ENCODE data around the gene ANKRD63. TPM values are rescaled to one million over a fixed set of nuclear protein-coding genes. Genes with fewer than 3 reads are reported as not detected.
A peak's percentile ranks its signal among the peaks of the same experiment; 100 is the strongest.

The ANKRD63 gene
- polyA plus RNA-seq, 3 donors, result not detected

DNA sequence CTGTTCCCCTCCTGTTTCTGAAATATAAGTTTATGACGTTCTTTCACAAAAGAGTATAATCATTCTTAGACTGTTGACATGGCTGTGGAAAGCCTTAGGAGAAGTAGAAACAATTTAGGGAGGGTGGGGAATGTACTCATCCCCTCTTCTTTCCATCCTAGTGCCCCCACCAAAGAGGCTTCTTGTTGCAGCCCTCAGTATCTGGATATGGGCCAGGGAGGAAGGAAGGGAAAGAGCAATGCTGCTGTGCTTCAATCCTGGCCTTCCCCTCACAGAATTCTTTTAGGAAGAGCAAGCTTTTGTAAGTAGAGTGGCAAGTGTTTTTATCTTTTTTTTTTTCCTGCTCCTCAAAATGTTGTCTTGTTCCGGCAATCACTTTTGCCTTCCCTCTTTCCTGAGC lies 42.3 kb upstream of the ANKRD63 start:
- peaks cover 39 to 58% of the 10 kb centered on the region in 2 donors for H3K4me1 ChIP-seq (ENCODE audit: control insufficient read depth in 1 of 2, insufficient read depth in 2 of 2, low read length in 2 of 2)

More for the DNA sequence above, 42.3 kb upstream of the ANKRD63 start:
- peaks cover 3 to 28% of the 10 kb centered on the region in 2 donors for H3K36me3 ChIP-seq (replicated peaks in 1 of 2; ENCODE audit: control insufficient read depth in 1 of 2, insufficient read depth in 2 of 2, low read length in 2 of 2)
- H3K4me3 Mint-ChIP-seq, result peak overlapping the region; percentile 92 to 93
- H3K27ac ChIP-seq (ENCODE audit: low read depth in 1 of 2, low read length in 2 of 2), result peak overlapping the region in 1 of 2 donors; percentile 72
- H3K27ac Mint-ChIP-seq, result peak overlapping the region; percentile 68 to 85 (median 74)
- H3K9me3 Mint-ChIP-seq, result peaks cover 0 to 3% (median 0%) of the 10 kb centered on the region in 7 donors
- H3K4me1 Mint-ChIP-seq, result peaks cover 64% of the 10 kb centered on the region
- no peak overlapping the region for H2AFZ ChIP-seq (ENCODE audit: insufficient read depth, low read depth, low read length, poor library complexity, severe bottlenecking)
- H4K20me1 ChIP-seq (ENCODE audit: insufficient read depth, low read length), result peaks cover 3% of the 10 kb centered on the region
- no peaks in the 10 kb centered on the region for H3K9me3 ChIP-seq (replicated peaks in 1 of 2; ENCODE audit: control insufficient read depth in 1 of 2, insufficient read depth in 1 of 2, low read length in 2 of 2)
- no CpG with 5 or more reads among the region's 2 CpGs for WGBS (ENCODE audit: insufficient coverage)
- no peaks in the 10 kb centered on the region for H3K27me3 ChIP-seq (ENCODE audit: control insufficient read depth in 2 of 2, insufficient read depth in 2 of 2, low read length in 2 of 2)
- H3K4me2 ChIP-seq (replicated peaks; ENCODE audit: extremely low read depth, low read length, poor library complexity, severe bottlenecking), result peak overlapping the region; percentile 93
- peaks cover 0 to 5% (median 2%) of the 10 kb centered on the region in 3 donors for H3K27me3 Mint-ChIP-seq (ENCODE audit: low read depth in 3 of 3)
- peak overlapping the region; percentile 69 for H3K9ac ChIP-seq (ENCODE audit: insufficient read depth, low read length, poor library complexity, severe bottlenecking)
- DNase-seq, result no peak
- peaks cover 34% of the 10 kb centered on the region for H3K79me2 ChIP-seq (ENCODE audit: insufficient read depth, low read length)
- no peak for TF ChIP-seq CTCF (IDR thresholded peaks at IDR 0.05)
- H3K4me3 ChIP-seq (replicated peaks in 1 of 3; ENCODE audit: low read depth in 2 of 3, low read length in 3 of 3), result peak overlapping the region; percentile 63 to 82 (median 68)
- intact Hi-C loops (cut with micrococcal nuclease), result loop anchor here in 1 of 2 donors (1.0 to 2.0 kb wide), 2 partner anchors 9 to 14 kb away; no protein-coding TSS in a partner anchor
- peaks cover 39% of the 10 kb centered on the region in 2 donors for H3K36me3 Mint-ChIP-seq

Measured in CD14-positive monocyte (primary cell).